Stimulated activated memory B cell treated with anti-CD40 and anti-IgM and Interleukin-4, amounts not matched to agents 10 μg/mL and 1 μg/mL and 100 μg/mL, for 72 hours (primary cell): Measurements from ENCODE around the gene SHH.

Source experiments
- ATAC-seq: fragments of 150-1000 bp; cut with Tn5 transposase; 2 replicates; pipeline ENCODE4 v1.10.0; 2021
- H3K27ac Mint-ChIP-seq: one replicate; pipeline ENCODE4 v1.8.0; 2022; ENCODE audit warnings: mild to moderate bottlenecking, mixed read lengths
- H3K27me3 Mint-ChIP-seq: one replicate; pipeline ENCODE4 v1.8.0; 2022; ENCODE audit warnings: mixed read lengths
- H3K36me3 Mint-ChIP-seq: one replicate; pipeline ENCODE4 v1.8.0; 2022; ENCODE audit warnings: mixed read lengths
- H3K4me1 Mint-ChIP-seq: one replicate; pipeline ENCODE4 v1.8.0; 2022; ENCODE audit warnings: mixed read lengths
- H3K4me3 Mint-ChIP-seq: one replicate; pipeline ENCODE4 v1.8.0; 2022; ENCODE audit warnings: mild to moderate bottlenecking, moderate library complexity, mixed read lengths
- H3K9me3 Mint-ChIP-seq: one replicate; pipeline ENCODE4 v1.8.0; 2022; ENCODE audit warnings: mixed read lengths

SHH gene

DNA sequence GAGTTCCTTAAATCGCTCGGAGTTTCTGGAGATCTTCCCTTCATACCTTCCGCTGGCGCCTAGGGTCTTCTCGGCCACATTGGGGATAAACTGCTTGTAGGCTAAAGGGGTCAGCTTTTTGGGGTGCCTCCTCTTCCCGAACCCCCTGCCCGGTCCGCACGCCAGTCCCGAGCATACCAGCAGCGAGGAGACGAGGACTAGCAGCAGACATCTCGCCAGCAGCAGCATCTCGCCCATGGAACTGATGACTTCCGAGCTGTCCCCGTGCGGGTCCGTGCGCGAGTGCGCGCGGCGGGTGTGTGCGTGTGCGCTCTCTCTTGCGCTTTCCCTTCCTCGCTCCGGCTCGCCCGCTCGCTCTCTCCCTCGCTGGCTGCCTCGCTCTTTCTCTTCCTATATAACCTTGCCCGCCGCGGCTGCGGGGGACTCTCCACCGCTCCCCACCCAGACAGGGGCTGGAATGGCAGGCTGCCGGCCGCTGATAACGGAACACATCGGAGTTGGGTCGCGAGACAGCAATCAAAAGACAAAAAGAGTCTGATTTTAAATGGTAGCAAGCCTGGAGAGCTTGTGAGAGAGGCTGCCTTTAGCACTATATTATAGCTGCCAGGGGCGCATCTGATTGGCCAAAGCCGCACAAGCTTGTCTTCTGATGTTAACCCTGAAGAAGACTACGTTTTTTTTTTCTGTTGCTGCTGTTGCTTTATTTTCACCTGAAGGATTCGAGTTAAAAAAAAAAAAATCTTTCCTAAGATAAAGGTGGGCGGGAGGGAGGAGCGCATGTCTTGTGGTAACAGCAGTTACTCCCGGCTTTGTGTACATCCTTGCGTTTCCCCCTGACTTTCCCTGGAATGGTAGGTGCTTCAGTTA lies at the start of gene SHH:
SHH (minus strand) TSS at position 569 of the 867 bp plus-strand sequence; CDS start at position 228, 341 bp downstream.
- H3K27ac Mint-ChIP-seq: no peak within 1 kb of the TSS
- no peaks in the 10 kb centered on the region for H3K36me3 Mint-ChIP-seq
- no peaks in the 10 kb centered on the region for H3K9me3 Mint-ChIP-seq
- peaks cover 78% of the 10 kb centered on the region for H3K27me3 Mint-ChIP-seq
- peak within 1 kb of the TSS; percentile 63 for H3K4me3 Mint-ChIP-seq
- peaks cover 39% of the 10 kb centered on the region for H3K4me1 Mint-ChIP-seq
- no peak for ATAC-seq

DNA sequence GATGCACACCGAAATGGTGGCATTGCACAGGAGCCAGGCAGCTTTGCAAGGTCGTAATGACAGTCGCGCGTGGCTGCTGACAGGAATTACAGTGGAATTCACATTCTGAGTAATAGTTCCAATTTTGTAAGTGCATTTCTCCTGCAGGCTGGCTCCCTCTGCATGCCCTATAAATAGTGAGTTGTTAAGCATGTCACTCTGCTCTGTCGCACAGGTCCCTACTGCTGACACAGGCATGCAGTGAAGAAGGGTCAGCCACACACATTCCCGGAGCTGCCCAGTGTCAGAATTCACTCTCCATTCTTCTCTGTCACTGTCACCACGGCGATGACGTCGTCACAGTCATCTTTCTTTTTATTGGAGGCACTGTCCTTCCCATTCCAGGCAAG lies 49.2 kb upstream of the SHH start:
- no peak overlapping the region for H3K27ac Mint-ChIP-seq
- peaks cover 30% of the 10 kb centered on the region for H3K27me3 Mint-ChIP-seq
- H3K9me3 Mint-ChIP-seq: no peaks in the 10 kb centered on the region
- H3K4me3 Mint-ChIP-seq: no peak overlapping the region
- H3K36me3 Mint-ChIP-seq: no peaks in the 10 kb centered on the region
- no peaks in the 10 kb centered on the region for H3K4me1 Mint-ChIP-seq
- ATAC-seq: no peak

DNA sequence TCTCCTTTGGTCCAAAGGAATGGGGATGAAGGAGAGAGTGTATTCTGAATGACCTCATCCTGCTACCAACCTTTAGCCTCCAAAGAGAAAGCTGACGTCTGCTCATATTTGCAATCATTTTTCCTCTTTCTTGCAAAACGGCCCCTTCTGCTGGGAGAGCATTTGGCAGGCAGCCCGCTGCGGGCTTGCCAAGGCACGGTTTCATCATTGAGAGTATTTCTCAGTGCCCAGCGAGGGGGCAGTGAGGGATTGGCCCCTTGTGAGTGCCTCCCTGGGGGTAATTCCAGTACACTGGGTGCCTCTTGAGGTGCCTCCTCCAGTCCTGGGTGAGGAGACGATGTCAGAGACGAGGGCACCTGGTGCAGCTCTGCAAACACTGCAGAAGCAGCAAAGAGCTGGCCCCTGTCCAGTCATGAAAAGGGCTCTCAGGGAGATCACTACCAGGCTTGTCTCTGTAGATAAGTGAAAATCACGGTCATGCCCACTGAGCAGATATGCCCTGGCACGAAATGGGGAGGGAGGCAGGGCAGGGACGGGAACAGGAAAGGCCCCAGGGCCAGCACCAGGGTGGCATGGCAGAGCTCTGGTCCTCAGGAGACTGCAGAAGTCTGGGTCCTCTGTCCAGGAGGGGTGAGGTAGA lies 48.7 kb upstream of the SHH start:
- Mint-ChIP-seq H3K27me3 (peaks cover 25% of the 10 kb centered on the region), H3K36me3 (no peaks in the 10 kb centered on the region), H3K27ac (no peak overlapping the region), H3K4me1 (no peaks in the 10 kb centered on the region), H3K4me3 (no peak overlapping the region), H3K9me3 (no peaks in the 10 kb centered on the region)
- no peak for ATAC-seq

DNA sequence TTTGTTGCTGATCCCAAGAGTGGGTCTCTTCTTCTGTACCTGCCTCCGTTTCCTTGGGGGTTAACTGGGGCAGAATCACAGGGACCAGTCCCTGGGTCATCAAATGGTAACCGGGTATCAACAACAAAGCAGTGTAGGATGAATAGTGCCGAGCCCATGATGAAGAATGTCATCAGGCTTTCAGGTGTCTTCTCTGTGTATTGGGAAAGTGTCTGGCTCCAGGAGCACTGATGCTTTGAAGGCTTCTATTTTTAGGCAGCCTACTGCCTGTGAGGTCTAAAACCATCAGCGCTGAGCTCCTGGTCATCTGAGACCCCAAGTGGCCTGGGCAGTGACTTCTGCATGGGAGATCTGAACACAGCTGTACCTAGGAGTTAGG lies 48.2 kb upstream of the SHH start:
- Mint-ChIP-seq H3K27ac (no peak overlapping the region), H3K4me3 (no peak overlapping the region), H3K4me1 (no peaks in the 10 kb centered on the region), H3K9me3 (no peaks in the 10 kb centered on the region), H3K36me3 (no peaks in the 10 kb centered on the region), H3K27me3 (peaks cover 20% of the 10 kb centered on the region)
- no peak for ATAC-seq

DNA sequence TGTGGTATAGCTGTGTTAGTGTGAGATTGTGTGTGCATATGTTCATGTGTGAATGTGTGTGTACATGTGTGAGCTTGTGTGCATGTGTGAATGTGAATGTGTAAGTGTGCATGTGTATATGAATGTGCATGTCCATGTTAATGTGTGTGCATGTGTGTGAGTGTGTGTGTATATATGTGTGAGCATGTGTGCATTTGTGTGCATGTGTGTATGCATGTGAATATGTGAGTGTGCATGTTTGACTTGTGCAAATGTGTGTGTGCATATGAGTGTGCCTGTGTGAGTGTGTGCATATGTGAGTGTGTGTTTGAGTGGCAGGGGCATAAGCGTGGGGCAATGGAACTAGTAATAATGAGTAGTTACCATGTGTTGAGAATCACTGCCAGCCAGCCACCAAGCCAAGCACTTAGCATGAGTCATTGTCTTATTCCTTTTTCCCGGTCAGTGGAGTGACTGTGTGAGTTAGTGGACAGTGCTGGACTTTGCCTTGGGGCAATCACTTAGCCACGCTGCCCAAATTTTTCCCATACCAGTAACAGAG lies 46.3 kb upstream of the SHH start:
- no peaks in the 10 kb centered on the region for H3K36me3 Mint-ChIP-seq
- no peak overlapping the region for H3K4me3 Mint-ChIP-seq
- ATAC-seq: no peak
- no peak overlapping the region for H3K27ac Mint-ChIP-seq
- H3K4me1 Mint-ChIP-seq: no peaks in the 10 kb centered on the region
- peaks cover 3% of the 10 kb centered on the region for H3K27me3 Mint-ChIP-seq
- peaks cover 4% of the 10 kb centered on the region for H3K9me3 Mint-ChIP-seq

DNA sequence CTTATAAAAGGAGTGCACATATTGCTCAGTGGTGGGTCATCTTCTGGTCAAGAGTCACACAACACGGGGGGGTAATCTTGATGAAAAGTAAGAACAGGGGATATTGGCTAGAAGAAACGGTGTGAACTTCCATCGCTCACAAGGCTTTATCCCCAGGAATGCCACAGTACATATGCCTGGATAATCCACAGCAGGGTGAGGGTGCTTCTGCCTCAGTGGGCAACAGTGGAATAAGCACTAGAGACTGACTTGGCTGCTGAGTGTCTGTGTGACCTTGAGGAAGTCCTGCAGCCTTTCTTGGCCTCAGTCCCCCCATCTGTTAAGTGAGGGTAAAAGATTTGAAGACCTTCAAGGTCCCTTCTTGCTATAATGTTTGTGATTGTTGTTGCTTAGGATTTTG lies 44.9 kb upstream of the SHH start:
- Mint-ChIP-seq H3K36me3 (no peaks in the 10 kb centered on the region), H3K27me3 (peaks cover 10% of the 10 kb centered on the region), H3K27ac (no peak overlapping the region), H3K4me1 (no peaks in the 10 kb centered on the region), H3K4me3 (no peak overlapping the region), H3K9me3 (peaks cover 4% of the 10 kb centered on the region)
- ATAC-seq: no peak

DNA sequence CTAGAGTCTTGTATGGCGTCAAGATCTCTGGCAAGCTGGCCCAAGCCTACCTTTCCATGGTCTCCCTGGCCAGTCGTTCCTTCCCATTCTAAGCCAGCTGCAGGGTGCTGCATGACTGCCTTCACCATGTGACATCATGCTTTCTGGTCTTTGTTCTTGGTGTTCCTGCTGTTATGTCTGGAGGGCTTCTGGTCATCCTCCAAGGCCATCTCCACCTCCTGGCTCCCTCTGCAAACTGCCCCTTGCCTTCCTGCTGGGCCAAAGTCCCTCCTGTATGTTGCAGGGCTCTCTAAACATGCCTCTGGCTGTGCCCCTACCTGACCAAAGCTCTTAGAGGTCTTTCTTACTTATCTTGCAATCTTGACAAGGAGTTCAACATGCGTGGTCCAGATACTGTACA lies 44.4 kb upstream of the SHH start:
- ATAC-seq: no peak
- H3K9me3 Mint-ChIP-seq: peaks cover 4% of the 10 kb centered on the region
- H3K36me3 Mint-ChIP-seq: no peaks in the 10 kb centered on the region
- H3K27ac Mint-ChIP-seq: no peak overlapping the region
- peaks cover 14% of the 10 kb centered on the region for H3K27me3 Mint-ChIP-seq
- no peaks in the 10 kb centered on the region for H3K4me1 Mint-ChIP-seq
- H3K4me3 Mint-ChIP-seq: no peak overlapping the region

DNA sequence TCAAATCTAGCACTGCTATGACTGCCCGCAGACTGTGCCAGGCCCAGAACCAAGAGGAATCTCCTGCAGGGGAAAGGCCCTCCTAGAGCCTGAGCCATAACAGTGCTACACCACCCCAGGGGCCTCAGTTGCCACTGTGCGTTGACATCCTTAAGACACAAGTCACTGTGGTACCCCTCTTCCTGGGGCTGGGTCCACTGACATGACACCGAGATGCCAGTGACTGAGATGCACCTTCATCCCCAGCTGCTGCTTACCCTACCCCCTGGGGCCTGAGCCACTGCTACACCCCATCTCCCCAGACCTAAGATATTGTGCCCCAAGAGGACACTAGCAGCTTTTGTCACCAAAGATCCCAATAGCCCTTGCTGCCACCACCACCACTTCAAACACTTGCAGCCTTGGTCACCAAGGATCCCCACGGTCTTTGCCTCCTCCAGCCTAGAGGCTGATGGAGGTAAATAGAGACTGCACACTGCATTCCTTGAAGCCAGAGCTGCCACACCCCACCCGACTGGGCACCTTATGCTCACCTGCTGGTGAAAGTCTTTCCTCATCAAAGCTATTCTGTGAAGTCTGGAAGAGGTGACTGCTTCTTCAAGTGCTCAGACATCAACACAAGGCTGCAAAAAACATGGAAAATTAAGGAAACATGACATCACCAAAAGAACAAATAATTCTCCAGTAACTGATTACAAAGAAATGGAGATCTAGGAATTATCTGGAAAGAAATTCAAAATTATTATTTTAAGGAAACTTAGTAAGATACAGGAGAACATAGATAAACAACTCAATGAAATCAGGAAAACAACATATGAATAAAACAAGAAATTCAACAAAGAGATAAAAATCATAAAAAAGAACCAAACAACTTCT lies 40.4 kb upstream of the SHH start:
- Mint-ChIP-seq H3K4me1 (no peaks in the 10 kb centered on the region), H3K36me3 (no peaks in the 10 kb centered on the region), H3K27ac (no peak overlapping the region), H3K9me3 (peaks cover 4% of the 10 kb centered on the region), H3K4me3 (no peak overlapping the region), H3K27me3 (peaks cover 39% of the 10 kb centered on the region)
- ATAC-seq: no peak

DNA sequence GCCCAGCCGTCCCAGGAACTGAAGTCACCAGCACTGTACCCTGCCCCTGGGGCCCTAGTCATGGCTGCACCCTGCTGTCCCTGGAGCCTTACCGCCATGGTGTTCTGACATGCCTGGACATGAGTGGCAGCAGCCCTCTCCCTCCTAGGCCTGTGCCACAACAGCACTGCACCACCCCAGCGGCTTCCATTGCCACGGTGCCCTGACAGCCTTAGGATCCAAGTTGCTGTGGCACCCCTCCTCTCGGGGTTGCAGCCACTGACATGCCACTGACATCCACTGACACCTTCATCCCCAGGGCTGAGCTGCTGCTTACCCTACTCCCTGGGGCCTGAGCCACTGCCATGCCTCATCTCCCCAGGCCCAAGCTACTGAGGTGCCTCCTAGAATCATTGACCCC lies 39.6 kb upstream of the SHH start:
- no peaks in the 10 kb centered on the region for H3K36me3 Mint-ChIP-seq
- peaks cover 4% of the 10 kb centered on the region for H3K9me3 Mint-ChIP-seq
- no peak overlapping the region for H3K27ac Mint-ChIP-seq
- no peak for ATAC-seq
- H3K4me1 Mint-ChIP-seq: no peaks in the 10 kb centered on the region
- H3K27me3 Mint-ChIP-seq: peaks cover 39% of the 10 kb centered on the region
- no peak overlapping the region for H3K4me3 Mint-ChIP-seq

DNA sequence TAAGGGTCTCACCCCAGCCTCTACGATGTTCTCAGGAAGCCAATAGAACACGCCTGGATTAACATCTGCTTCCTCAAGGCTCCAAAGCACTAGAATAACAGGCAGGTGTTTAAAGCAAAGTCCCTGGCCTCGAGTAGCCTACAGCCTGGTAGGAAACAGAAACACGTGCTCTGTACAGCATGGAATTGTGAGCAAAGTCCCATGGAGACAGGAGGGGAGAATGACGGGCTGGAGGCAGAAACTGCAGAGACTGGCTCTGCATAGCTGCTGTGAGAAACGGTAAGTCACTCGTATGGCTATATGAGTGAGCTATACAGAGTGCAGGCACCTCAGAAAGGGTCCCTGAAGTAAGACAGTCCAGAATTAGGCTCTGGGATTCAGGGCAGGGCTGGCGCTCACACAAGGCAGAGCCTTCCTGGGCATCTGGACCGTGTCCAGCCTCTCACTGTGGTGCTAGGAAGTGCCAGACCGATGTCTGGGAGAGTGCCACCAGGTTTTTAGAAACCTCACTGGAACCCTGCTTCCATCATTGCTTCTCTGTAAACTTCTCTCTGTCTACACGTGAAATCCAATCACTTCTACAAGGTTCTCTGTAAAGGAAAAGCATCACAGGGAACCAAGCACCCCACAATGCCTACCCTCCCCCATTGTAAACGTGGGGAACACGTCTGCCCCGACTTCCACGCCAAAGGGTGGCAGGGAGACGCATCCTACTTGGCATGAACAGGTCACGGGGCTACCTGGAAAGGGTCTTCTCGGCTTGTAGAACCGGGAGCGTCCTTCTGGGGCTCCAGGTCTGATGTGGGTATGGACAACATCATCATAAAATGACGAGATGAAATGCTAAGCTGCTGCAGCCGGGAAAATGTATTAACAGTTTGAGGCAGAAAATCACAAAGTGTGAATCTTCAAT lies 38.8 kb upstream of the SHH start:
- no peak for ATAC-seq
- Mint-ChIP-seq H3K4me1 (no peaks in the 10 kb centered on the region), H3K27ac (no peak overlapping the region), H3K9me3 (peaks cover 4% of the 10 kb centered on the region), H3K27me3 (peaks cover 39% of the 10 kb centered on the region), H3K36me3 (no peaks in the 10 kb centered on the region), H3K4me3 (no peak overlapping the region)

DNA sequence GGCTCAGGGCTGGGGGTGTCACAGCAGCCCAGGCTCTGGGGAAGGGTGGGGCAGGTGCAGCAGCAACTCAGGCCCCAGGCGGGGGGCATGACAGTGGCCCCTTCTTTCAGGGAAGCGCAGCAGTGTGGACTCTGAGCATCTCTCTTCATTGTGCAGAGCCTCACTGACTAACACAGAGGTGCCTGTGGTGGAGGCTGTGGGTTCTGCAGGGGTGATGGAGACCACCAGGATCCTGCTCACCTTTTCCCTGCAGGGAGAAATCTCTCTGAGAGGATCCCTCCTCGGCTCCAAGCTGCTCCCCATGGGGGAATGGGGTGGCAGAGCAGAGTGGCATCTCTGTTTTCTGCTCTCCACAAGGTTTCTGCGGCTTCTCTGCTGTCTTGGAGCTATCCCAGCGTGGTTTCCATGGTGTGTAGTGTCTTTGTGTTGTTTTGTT lies 37.8 kb upstream of the SHH start:
- peaks cover 39% of the 10 kb centered on the region for H3K27me3 Mint-ChIP-seq
- H3K4me1 Mint-ChIP-seq: no peaks in the 10 kb centered on the region
- peaks cover 4% of the 10 kb centered on the region for H3K9me3 Mint-ChIP-seq
- H3K4me3 Mint-ChIP-seq: no peak overlapping the region
- no peak overlapping the region for H3K27ac Mint-ChIP-seq
- no peak for ATAC-seq
- no peaks in the 10 kb centered on the region for H3K36me3 Mint-ChIP-seq

DNA sequence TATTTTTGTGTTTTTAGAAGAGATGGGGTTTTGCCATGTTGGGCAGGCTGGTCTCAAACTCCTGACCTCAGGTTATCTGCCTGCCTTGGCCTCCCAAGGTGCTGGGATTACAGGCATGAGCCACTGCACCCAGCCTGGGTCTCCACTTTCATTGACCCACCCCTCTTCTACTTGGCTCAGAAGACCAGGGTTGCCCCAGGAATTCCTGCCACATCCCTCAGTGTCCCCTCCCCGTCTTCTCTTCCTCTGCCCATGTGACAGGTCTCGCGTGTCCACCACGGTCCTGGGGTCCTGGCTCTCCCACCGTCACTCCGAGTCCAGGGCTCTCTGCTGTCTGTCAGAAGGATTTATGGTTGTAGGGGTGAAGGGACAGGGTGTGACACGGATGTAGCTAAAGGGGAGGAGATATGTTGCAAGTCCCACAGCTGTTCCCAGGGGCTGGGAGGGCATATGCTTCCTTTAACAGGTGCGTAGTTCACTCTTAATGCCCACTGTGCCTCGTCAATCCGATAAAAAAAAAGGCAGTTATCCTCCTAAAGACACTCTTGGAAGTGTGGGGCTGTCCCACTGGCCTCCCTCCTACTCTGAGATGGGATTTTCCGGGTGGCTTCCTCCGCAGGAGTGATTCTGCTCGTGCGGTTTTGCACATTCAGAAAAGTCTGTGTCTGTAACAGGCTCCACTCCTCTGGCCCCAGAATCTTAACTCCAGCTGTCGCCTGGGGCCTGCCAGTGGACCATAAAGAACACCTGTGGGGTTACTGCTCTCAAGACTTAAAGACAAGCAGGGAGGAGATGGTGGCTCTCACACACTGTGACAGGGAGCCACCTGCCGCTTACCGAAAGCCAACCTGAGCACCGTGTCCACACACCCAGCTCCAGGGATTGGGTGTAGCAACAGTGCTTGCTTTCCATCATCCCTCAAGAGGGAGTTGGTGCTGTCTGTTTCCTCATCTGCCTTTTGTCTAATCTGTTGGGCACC lies 36.7 kb upstream of the SHH start:
- H3K27me3 Mint-ChIP-seq: peaks cover 39% of the 10 kb centered on the region
- H3K4me3 Mint-ChIP-seq: no peak overlapping the region
- no peaks in the 10 kb centered on the region for H3K9me3 Mint-ChIP-seq
- no peak overlapping the region for H3K27ac Mint-ChIP-seq
- ATAC-seq: no peak
- H3K36me3 Mint-ChIP-seq: no peaks in the 10 kb centered on the region
- H3K4me1 Mint-ChIP-seq: no peaks in the 10 kb centered on the region

DNA sequence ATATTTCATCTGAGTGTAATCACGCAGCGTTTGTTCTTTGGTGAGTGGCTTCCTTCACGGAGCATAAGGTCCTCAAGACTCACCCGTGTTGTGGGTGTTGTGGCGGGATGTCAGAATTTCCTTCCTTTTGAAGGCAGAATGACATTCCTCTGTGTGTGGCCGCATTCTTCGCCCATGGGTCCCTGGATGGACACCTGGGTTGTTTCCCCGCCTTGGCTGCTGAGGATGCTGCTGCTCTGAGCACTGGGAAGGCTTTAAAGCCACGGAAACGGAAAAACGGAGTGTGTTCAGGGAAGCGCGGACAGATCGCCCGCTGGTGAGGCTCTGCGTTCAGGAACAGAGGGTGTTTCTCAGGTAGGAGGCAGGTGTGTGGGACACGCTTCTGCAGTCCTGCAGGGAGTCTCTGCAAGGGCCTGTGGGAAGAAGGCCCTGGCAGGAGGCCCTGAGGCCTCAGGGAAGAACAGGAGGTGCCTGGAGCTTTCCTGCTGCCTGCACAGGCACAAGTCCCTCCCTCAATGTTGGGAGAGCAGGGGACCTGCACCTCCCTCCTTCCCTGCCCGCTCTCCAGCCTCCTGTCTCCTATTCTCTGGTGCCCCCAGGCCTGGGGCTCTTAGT lies 35.7 kb upstream of the SHH start:
- Mint-ChIP-seq H3K9me3 (no peaks in the 10 kb centered on the region), H3K36me3 (no peaks in the 10 kb centered on the region), H3K4me3 (no peak overlapping the region), H3K4me1 (no peaks in the 10 kb centered on the region), H3K27me3 (peaks cover 38% of the 10 kb centered on the region), H3K27ac (no peak overlapping the region)
- no peak for ATAC-seq
